ENCODE measurements around the gene FES.
A peak's percentile ranks its signal among the peaks of the same experiment; 100 is the strongest.
"Not testable (repeated sequence)": the region's sequence is repeated elsewhere in the genome, so short reads cannot be mapped to it uniquely, and the experiment has no call there.

FES gene

DNA sequence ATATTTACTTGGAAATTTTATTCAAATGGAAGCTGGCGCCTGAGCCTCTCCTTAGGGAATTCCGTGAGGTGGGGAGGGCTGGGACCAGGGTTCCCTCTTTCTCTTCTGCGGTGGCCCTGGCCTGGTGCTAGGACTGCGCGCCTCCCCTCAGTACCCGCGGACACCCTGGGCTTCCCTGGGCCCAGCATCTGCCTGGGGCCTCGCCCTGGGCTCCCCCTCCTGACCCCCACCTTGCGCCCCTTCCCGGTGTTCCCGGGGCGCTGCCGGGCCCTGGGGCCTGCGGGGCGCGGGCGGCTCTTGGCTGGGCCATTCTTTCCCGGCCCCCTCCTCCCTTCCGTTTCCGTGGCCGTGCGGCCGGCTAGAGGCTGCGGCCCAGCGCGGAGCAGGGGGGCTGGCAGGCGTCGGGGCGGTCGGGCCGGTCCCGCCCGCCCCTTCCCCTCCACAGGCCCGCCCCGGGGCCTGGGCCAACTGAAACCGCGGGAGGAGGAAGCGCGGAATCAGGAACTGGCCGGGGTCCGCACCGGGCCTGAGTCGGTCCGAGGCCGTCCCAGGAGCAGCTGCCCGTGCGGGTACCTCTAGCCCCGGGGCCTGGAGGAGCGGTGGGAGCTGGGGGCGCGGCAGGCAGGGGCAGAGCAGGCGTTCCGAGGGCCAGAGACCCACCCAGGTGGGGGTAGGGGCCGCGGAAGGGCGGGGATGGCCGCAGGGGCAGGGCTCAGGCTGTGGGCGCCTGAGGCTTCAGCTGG is at the start of gene FES:
Gene FES, plus strand, starts transcription at position 529 of the 743 bp plus-strand sequence. CDS start 542 bp downstream, outside the sequence.
- DNase-seq (ENCODE audit: low spot score in 2 of 2) (no peak), ATAC-seq (ENCODE audit: low read depth) (peak; percentile 6)
- Mint-ChIP-seq H3K9me3 (no peaks in the 10 kb centered on the region), H3K36me3 (peaks cover 12% of the 10 kb centered on the region), H3K27me3 (no peaks in the 10 kb centered on the region), H3K27ac (peak within 1 kb of the TSS; percentile 47), H3K4me3 (peak within 1 kb of the TSS; percentile 72), H3K4me1 (peaks cover 18% of the 10 kb centered on the region)

- peaks cover 38% of the 10 kb centered on the region for H3K4me1 Mint-ChIP-seq
- no peaks in the 10 kb centered on the region for H3K36me3 Mint-ChIP-seq
- no peak overlapping the region for H3K4me3 Mint-ChIP-seq
- no peaks in the 10 kb centered on the region for H3K9me3 Mint-ChIP-seq
- ATAC-seq (ENCODE audit: low read depth), result no peak
- H3K27me3 Mint-ChIP-seq, result peaks cover 4% of the 10 kb centered on the region
- DNase-seq (ENCODE audit: low spot score in 2 of 2), result no peak
- no peak overlapping the region for H3K27ac Mint-ChIP-seq
These were observed 49.7 kb upstream of the FES start for GRCh38 chr15:90834626-90835025.

GRCh38 chr15:90836296-90836871 is 47.9 kb upstream of the FES start:
- H3K4me3 Mint-ChIP-seq, result no peak overlapping the region
- peaks cover 32% of the 10 kb centered on the region for H3K4me1 Mint-ChIP-seq
- no peaks in the 10 kb centered on the region for H3K27me3 Mint-ChIP-seq
- ATAC-seq (ENCODE audit: low read depth) (no peak), DNase-seq (ENCODE audit: low spot score in 2 of 2) (no peak)
- H3K9me3 Mint-ChIP-seq, result no peaks in the 10 kb centered on the region
- H3K27ac Mint-ChIP-seq, result no peak overlapping the region
- no peaks in the 10 kb centered on the region for H3K36me3 Mint-ChIP-seq

GRCh38 chr15:90837094-90837493 is 47.2 kb upstream of the FES start:
- no peaks in the 10 kb centered on the region for H3K27me3 Mint-ChIP-seq
- DNase-seq (ENCODE audit: low spot score in 2 of 2) (no peak), ATAC-seq (ENCODE audit: low read depth) (no peak)
- H3K4me1 Mint-ChIP-seq, result peaks cover 32% of the 10 kb centered on the region
- H3K27ac Mint-ChIP-seq, result peak overlapping the region; percentile 83
- H3K9me3 Mint-ChIP-seq, result no peaks in the 10 kb centered on the region
- H3K4me3 Mint-ChIP-seq, result no peak overlapping the region
- no peaks in the 10 kb centered on the region for H3K36me3 Mint-ChIP-seq

- Mint-ChIP-seq H3K9me3 (no peaks in the 10 kb centered on the region), H3K4me3 (peak overlapping the region; percentile 69), H3K27me3 (no peaks in the 10 kb centered on the region), H3K27ac (peak overlapping the region; percentile 83), H3K36me3 (no peaks in the 10 kb centered on the region), H3K4me1 (peaks cover 32% of the 10 kb centered on the region)
- DNase-seq (ENCODE audit: low spot score in 2 of 2) (peak; percentile 75 to 76), ATAC-seq (ENCODE audit: low read depth) (peak; percentile 93)
These were observed 46.2 kb upstream of the FES start for GRCh38 chr15:90838139-90838538.

- Mint-ChIP-seq H3K36me3 (no peaks in the 10 kb centered on the region), H3K4me3 (peak overlapping the region; percentile 69), H3K27me3 (no peaks in the 10 kb centered on the region), H3K4me1 (peaks cover 32% of the 10 kb centered on the region), H3K9me3 (no peaks in the 10 kb centered on the region), H3K27ac (peak overlapping the region; percentile 83)
- ATAC-seq (ENCODE audit: low read depth) (peak; percentile 2), DNase-seq (ENCODE audit: low spot score in 2 of 2) (no peak)
These were observed 45.8 kb upstream of the FES start for GRCh38 chr15:90838544-90838943.

DNA sequence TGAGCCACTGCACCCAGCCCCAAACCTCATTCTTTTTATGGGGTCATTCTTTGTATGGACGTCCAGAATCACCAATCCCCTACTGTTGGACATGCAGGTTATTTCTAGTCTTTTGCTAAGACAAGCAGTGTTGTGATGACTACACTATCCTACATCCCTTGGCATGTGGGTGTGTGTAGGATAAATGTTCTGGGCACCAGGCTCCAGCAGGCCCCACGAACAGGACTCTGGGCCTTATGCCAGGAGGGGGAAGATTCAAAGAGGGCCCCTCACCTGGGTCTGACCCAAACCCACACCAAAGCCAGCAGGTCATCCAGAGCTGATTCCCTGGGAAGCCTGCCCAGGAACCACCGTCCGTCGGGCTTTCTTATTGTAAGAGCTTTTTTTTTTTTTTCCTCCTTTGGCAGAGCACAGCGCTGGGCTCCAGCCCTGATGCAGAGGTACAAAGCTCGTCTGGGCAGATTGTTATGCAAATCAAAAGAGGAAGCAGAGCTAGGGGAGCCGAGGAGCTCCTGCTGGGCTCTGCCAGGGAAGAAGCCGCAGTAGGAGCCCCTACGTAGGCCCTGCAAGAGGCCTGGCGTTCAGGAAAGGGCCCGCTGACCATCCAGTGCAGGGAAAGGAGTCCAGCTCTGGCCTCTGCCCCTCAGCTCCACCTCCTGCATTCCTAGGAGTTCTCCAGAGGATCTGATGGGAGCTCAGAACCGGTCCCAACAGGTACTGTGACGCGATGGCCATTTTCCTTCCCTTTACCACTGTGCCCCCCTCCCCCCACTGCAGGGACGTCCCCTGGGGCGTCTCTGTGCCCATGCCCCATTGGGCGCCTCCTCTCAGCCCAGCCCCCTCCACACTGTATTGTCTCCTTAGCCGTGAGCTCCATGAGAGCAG is 44.9 kb upstream of the FES start:
- no peak overlapping the region for H3K27ac Mint-ChIP-seq
- H3K4me1 Mint-ChIP-seq, result peaks cover 30% of the 10 kb centered on the region
- no peaks in the 10 kb centered on the region for H3K27me3 Mint-ChIP-seq
- DNase-seq (ENCODE audit: low spot score in 2 of 2) (peak in 1 of 2 donors; percentile 36), ATAC-seq (ENCODE audit: low read depth) (peak; percentile 46)
- H3K36me3 Mint-ChIP-seq, result no peaks in the 10 kb centered on the region
- H3K4me3 Mint-ChIP-seq, result peak overlapping the region; percentile 71
- H3K9me3 Mint-ChIP-seq, result no peaks in the 10 kb centered on the region

DNA sequence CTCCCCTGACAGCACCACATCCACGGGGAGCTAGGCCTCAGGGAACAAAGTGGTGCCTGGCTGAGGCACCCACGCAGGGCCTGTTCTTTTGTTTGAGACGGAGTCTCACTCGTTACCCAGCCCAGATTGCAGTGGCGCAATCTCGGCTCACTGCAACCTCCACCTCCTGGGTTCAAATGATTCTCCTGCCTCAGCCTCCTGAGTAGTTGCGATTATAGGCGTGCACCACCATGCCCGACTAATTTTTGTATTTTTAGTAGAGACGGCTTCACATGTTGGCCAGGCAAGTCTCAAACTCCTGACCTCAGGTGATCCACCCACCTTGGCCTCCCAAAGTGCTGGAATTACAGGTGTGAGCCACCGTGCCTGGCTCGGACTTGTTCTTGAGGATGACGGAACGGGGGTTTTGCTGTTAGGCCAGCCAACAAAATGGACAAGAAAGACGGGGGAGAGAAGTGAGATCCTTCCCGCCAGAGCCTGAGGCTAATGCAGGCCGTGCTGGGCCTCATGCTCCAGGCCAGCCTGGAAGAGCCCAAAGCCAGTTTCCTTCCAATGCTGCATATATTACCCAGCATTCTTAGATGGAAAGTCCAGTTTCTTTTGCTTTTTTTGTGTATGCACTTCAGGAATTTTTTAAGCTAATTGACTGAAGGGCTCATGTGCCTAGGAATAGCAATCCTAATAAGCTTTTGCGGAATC is 44.0 kb upstream of the FES start:
- Mint-ChIP-seq H3K27me3 (no peaks in the 10 kb centered on the region), H3K4me3 (peak overlapping the region; percentile 71), H3K36me3 (no peaks in the 10 kb centered on the region), H3K9me3 (no peaks in the 10 kb centered on the region), H3K4me1 (peaks cover 31% of the 10 kb centered on the region), H3K27ac (no peak overlapping the region)
- no peak for ATAC-seq (ENCODE audit: low read depth)
- DNase-seq (ENCODE audit: low spot score in 2 of 2), result no peak

- peaks cover 26% of the 10 kb centered on the region for H3K4me1 Mint-ChIP-seq
These were observed 43.4 kb upstream of the FES start for GRCh38 chr15:90840954-90841353.

DNA sequence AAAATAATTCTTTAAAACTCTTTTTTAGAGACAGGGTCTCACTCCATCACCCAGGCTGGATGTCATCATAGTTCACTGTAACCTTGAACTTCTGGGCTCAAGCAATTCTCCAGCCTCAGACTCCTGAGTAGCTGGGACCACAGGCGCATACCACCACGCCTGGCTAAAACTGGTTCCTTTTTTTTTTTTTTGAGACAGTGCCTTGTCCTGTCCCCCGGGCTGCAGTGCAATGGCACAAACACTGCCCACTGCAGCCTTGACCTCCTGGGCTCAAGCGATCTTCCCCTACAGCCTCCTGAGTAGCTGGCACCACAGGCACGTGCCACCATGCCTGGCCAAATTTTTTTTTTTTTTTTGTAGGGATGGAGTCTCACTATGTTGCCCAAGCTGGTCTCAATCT is 39.6 kb upstream of the FES start:
- DNase-seq (ENCODE audit: low spot score in 2 of 2) (no peak), ATAC-seq (ENCODE audit: low read depth) (no peak)
- no peak overlapping the region for H3K4me3 Mint-ChIP-seq
- H3K9me3 Mint-ChIP-seq, result no peaks in the 10 kb centered on the region
- H3K27me3 Mint-ChIP-seq, result no peaks in the 10 kb centered on the region
- no peaks in the 10 kb centered on the region for H3K36me3 Mint-ChIP-seq
- H3K4me1 Mint-ChIP-seq, result peaks cover 8% of the 10 kb centered on the region
- H3K27ac Mint-ChIP-seq, result no peak overlapping the region

More at GRCh38 chr15:90840954-90841353, 43.4 kb upstream of the FES start:
- Mint-ChIP-seq H3K9me3 (no peaks in the 10 kb centered on the region), H3K27ac (no peak overlapping the region), H3K27me3 (no peaks in the 10 kb centered on the region), H3K4me3 (no peak overlapping the region), H3K36me3 (no peaks in the 10 kb centered on the region)
- ATAC-seq (ENCODE audit: low read depth) (no peak), DNase-seq (ENCODE audit: low spot score in 2 of 2) (no peak)

DNA sequence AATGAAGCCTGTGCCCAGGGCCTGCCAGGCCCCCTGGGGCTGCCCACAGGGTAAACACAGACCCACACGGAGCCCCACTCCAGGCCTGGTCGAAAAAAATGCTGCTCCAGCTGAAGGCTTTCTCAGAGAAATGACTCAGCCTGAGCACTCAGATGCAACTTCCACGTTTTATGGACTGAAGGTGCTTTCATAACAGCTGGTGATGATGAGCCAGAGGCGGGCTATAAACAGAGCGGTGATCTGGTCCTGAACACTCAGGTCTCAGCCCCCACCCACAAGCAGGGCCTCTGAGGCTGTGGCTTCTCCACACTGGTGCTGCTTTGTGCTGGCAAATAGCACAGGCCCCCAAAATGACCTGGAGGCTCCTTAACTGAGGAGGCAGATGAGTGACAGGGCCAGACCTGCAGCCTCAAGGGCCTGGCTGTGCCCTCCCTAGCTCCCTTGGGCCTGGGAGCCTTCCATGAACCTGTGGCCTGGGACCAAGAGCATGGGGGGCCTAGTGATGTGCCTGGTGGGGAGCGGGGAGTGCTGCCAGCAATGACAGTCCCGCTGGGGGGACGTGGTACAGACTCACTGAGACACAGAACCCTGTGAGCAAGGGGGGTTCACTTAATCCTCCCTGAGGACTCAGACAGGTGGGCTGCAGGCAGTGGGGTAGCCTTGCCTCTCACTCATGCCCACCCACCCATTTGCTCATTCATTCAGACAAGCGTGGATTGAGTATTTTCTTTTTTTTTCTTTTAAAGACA is 38.9 kb upstream of the FES start:
- H3K27me3 Mint-ChIP-seq, result no peaks in the 10 kb centered on the region
- DNase-seq (ENCODE audit: low spot score in 2 of 2) (no peak), ATAC-seq (ENCODE audit: low read depth) (peak; percentile 97)
- no peaks in the 10 kb centered on the region for H3K36me3 Mint-ChIP-seq
- H3K27ac Mint-ChIP-seq, result no peak overlapping the region
- peaks cover 4% of the 10 kb centered on the region for H3K4me1 Mint-ChIP-seq
- H3K9me3 Mint-ChIP-seq, result no peaks in the 10 kb centered on the region
- H3K4me3 Mint-ChIP-seq, result no peak overlapping the region

DNA sequence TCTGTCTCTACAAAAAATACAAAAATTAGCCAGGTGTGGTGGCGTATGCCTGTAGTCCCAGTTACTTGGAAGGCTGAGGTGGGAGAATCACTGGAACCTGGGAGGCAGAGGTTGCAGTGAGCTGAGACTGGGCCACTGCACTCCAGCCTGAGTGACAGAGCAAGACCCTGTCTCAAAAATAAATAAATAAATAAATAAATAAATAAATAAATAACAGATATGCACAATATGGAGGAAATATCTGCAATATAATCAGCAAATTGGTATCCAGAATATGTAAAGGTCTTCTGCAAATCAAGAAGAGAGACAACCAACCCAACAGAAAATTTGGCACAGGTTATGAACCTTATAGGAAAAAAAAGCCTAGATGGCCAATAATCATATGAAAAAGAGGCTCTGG is 34.9 kb upstream of the FES start:
- ATAC-seq (ENCODE audit: low read depth); H3K9me3 Mint-ChIP-seq; H3K27ac Mint-ChIP-seq; H3K4me3 Mint-ChIP-seq; DNase-seq (ENCODE audit: low spot score in 2 of 2); H3K36me3 Mint-ChIP-seq; H3K27me3 Mint-ChIP-seq: not testable (repeated sequence)
- peaks cover 31% of the 10 kb centered on the region for H3K4me1 Mint-ChIP-seq

- H3K27me3 Mint-ChIP-seq, result peaks cover 2% of the 10 kb centered on the region
- ATAC-seq (ENCODE audit: low read depth) (no peak), DNase-seq (ENCODE audit: low spot score in 2 of 2) (no peak)
- peak overlapping the region; percentile 62 for H3K27ac Mint-ChIP-seq
- peaks cover 40% of the 10 kb centered on the region for H3K4me1 Mint-ChIP-seq
- no peaks in the 10 kb centered on the region for H3K36me3 Mint-ChIP-seq
- H3K9me3 Mint-ChIP-seq, result peaks cover 1% of the 10 kb centered on the region
- H3K4me3 Mint-ChIP-seq, result peak overlapping the region; percentile 9
These were observed 33.2 kb upstream of the FES start for GRCh38 chr15:90851114-90851513.
